Brain pericyte (primary cell): Measurements from ENCODE around the gene LGALS1.
A peak's percentile ranks its signal among the peaks of the same experiment; 100 is the strongest.
"Not testable (repeated sequence)": the region's sequence is repeated elsewhere in the genome, so short reads cannot be mapped to it uniquely, and the experiment has no call there.

ENCODE experiments used
- DNase-seq: peaks from one replicate; pipeline ENCODE4 v3.0.0-alpha.2; 2012; ENCODE audit warnings: low read depth, low spot score

Gene LGALS1

DNA sequence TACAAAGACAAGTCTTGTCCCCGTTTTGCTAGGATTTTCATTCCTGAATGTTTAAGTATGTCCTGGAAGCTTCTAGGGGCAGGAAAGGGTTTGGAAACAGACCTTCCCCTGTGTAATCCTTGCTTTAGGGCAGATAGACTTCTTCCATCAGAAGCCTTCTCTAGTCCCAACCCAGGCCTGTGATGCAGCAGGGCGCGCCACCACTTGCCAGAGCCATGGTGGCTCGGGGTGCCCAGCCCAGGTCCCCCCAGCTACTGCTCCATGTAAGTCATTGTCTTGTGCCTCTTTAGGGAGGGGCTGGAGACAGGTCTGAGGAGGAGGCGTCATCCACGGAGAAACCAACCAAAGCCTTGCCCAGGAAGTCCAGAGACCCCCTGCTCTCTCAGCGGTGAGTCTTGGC lies 15.0 kb downstream of the LGALS1 start:
- DNase-seq = no peak

DNA sequence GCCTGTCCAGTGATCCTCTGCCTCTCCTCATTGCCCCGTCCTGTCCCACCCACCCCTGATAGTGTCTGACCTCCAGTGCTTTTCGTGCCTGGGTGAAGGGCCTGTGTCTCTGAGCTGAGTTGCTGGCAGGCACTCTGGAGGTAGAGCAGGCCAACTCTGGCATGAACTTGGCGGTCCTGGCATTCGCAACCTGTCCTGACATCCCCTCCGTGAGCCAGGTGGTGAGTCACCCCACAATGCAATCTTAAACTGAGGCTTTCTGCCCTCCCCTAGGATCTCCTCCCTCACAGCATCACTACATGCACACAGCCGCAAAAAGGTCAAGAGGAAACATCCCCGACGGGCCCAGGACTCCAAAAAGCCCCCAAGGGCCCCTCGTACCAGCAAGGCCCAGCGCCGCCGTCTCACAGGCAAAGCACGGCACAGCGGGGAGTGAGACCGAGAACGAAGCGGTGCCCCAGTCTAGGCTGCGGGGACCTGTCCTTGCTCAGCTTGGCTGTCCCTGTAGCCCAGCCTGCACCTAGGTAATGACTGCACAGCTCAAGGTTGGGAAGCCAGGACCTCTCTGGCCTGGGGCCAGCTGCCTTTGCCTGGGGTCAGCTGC lies 15.6 kb downstream of the LGALS1 start:
- no peak for DNase-seq

DNA sequence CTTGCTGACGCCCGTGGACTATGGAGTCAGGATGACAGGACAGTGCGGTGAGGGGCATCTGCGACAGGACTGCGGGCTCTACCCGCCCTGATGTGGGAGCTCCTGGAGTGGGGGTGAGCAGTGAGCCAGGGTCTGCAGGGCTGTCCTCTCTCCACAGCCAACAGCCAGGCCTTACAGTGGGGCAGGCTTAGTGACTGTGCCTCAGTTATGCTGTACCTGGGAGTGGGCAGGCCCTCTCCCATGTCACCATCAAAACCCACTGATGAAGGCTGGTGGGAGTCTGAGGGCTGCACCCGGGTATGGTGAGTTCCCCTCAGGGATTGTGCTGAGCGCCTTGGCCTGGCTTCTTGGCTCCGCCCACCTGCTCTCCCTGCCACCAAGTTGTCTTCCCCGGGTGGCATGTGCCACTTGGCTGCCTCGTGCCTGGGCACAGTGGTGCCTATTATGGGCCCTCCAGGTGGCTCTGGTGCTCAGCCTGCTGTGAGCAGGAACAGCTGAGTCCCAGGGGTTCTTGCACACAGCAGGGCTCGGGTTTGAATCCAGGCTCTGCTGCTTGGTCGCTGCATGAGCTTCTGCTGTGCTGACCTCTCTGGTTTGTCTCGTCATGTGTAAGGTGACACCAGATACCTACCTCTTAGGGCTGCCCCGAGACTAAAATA lies 17.3 kb downstream of the LGALS1 start:
- DNase-seq = no peak

DNA sequence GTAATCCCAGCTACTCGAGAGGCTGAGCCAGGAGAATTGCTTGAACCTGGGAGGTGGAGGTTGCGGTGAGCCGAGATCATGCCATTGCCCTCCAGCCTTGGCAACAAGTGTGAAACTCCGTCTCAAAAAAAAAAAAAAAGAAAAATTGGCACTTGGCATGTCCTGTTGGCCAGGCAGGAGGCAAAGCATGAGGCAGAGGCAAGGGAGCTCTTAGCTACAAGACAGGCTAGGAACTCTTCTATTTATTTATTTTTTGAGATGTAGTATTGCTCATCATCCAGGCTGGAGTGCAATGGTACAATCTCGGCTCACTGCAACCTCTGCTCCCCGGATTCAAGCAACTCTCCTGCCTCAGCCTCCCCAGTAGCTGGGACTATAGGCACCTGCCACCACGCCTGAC lies 18.7 kb downstream of the LGALS1 start:
- DNase-seq = not testable (repeated sequence)

DNA sequence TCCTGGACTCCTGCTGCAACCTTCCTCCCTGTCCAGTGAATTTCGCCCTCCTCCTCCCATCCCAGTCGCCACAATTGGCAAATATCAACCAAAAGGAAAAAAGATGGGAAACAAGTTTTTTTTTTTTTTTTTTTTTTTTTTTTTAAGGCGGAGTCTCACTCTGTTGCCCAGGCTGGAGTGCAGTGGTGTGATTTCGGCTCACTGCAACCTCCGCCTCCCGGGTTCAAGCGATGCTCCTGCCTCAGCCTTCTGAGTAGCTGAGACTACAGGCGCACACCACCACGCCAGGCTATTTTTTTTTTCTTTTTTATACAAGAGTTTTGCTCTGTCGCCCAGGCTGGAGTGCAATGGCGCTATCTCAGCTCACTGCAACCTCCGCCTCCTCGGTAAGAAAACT lies 20.8 kb downstream of the LGALS1 start:
- DNase-seq = not testable (repeated sequence)

DNA sequence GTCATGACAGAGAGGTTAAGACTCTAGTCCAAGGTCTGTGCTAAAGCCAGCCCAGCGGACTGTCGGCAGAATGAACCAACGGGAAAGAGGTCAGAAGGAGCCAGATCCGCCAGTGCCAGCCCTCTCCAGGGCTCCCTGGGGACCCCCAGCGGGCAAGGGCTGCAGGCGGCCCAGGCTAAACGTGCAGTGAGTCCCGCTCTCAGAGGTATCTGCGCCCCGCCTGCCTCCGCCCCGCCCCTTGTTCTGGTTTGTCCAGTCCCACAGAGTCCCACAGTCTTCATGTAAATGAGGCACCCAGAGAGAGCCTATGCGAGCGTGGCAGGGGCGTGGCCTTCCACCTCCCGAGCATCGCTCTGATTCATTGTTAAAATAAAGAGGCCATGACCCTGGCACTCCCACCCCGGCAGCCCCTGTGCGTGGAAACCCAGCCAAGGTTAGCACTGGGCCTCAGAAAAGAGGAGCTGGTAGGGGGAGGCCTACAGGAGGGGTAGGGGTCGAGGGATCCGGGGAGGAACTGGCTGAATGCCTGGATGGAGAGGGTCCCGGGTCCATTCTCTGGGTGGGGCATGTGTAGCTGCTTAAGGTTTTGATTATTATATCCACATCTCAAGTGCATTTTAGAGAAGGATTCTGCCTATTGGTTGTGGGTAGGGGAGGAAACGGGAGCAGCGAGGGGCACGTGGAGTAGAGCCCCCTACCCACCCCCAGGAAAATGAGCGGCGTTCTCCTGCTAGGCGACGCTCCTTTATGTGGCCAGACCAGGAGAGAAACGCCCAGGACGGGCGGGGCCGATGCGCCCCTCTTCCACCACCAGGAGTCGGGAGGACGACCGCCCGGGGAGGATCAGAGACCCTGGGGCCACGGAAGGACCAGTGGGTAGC lies 21.5 kb downstream of the LGALS1 start, which contains the start of gene TRIOBP:
TRIOBP (plus strand) TSS at position 392 of the 881 bp plus-strand sequence. CDS start 4,318 bp downstream, outside the sequence.
- DNase-seq = peak; percentile 82

- no peak for DNase-seq
Measured at GRCh38 chr22:37697538-37697835, 22.1 kb downstream of the LGALS1 start.

- DNase-seq = no peak
Measured at GRCh38 chr22:37701141-37701786, 25.8 kb downstream of the LGALS1 start.

DNA sequence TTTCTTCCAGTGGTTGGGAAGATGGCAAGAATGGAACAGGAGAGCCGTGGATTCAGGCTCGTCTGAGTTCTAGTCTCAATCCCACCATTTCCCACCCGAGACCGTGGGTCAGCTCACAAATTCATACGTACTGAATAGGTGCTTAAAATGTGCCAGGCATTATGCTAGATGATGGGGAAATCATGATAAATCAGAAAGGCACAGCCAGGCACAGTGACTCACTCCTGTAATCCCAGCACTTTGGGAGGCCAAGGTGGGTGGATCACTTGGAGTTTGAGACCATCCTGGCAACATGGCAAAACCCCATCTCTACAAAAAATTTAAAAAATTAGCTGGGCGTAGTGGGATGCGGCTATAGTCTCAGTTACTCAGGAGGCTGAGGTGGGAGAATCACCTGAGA lies 28.5 kb downstream of the LGALS1 start:
- no peak for DNase-seq

GRCh38 chr22:37704645-37705044 lies 29.2 kb downstream of the LGALS1 start:
- no peak for DNase-seq

DNA sequence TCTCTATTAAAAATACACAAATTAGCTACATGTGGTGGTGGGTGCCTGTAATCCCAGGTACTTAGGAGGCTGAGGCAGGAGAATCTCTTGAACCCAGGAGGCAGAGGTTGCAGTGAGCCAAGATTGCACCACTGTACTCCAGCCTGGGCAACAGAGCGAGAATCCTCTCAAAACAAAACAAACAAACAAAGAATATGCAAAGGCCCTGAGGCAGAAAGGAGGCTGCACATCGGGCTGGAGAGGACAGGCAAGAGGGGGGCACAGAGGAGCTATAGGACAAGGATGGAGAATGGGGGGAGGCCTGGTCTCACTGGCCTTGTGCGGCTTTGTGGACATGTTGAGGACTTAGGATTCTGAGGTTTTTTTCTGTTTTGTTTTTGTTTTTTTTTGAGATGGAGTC lies 29.8 kb downstream of the LGALS1 start:
- DNase-seq = no peak

DNA sequence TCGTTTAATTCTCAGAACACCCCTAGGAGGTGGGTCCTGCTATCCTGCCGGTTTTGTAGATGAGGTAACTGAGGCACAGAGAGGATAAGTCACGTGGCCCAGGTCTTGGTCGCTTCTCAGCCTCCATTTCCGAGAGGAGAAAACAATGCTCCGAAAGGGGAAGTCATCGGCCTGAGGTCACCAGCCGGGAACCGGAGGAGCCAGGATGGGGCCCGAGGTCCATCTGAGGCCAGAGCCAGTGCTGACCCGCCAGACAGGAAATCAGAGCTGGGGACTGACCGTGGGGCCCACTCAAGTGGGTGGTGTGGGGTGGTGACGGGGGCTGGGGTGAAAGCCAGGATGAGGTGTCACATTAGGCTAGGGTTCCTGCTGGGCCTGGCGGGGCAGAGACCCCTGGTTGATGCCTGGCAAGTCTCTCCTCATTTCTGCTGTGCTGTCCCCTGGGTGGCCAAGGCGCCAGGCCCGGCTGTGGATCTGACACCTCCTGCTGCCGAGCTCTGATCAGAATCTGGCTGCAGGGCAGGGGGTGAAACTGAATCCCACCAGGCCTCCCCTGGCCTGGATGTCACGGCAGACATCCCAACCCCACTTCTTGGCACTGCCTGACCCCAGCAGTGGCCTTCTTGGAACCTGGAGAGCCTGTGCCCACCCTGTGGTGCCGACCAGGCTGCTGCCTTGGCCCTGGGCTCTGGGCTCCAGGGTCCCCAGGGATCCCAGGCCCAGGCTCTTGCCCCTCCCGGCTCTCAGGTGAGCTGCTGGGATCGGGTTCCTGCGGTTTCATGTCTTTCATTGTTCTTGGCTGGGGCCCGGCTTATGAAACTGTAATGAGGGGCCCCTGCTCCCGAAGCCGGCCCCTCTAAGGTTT lies 33.4 kb downstream of the LGALS1 start:
- no peak for DNase-seq

DNA sequence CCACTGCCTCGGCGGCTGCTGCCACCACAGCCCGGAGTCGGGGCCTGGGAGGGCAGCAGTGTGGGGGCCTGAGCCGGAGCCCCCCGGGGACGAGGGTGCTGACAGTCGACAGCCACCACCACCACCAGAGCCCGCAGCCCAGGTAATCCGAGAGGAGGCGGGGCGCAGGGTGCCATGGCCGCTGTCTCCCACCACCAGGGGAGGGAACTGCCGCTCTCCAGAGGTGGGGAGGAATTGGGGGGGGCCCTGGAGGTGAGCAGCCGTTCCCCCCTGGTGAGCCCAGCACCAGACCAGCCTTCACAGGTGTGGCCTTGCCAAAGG lies 34.0 kb downstream of the LGALS1 start:
- DNase-seq = no peak

GRCh38 chr22:37710675-37711074 lies 35.2 kb downstream of the LGALS1 start:
- DNase-seq = no peak

DNA sequence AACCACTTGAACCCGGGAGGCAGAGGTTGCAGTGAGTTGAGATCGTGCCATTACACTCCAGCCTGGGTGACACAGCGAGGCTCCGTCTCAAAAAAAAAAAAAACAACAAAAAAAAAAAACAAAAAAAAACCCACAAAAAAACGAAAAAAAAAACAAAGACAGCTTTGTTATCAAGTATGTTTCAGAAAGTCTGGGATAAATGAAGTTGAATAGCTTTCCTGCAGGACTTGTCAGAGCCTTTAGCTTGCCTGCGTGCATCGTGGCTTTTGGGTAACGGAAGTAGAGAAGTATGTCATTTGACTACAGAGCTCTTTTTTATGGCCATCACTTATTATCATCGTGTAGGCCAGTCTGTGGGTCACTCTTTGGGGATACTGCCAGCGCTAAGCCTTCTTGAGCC lies 36.1 kb downstream of the LGALS1 start:
- no peak for DNase-seq

DNA sequence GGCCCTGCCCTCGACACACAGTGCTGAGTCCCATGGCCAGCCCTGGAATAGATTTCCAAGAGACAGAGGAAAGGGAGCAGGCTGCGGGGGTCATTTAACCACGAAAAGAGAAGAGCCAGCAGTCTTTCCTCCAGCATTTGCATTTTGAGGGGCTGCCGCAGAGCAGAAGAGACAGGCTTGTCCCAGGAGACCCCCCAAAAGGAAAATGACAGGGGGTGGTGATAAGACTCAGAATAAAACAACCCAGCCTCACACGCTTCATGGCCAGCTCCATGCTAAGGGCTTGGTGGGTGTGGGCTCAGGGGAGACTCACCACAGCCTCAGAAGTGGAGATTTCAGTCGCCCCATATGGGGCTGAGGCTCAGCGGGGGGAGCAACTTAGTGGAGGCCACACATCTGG lies 38.3 kb downstream of the LGALS1 start:
- no peak for DNase-seq

- DNase-seq = no peak
Measured at GRCh38 chr22:37714634-37715033, 39.2 kb downstream of the LGALS1 start.

DNA sequence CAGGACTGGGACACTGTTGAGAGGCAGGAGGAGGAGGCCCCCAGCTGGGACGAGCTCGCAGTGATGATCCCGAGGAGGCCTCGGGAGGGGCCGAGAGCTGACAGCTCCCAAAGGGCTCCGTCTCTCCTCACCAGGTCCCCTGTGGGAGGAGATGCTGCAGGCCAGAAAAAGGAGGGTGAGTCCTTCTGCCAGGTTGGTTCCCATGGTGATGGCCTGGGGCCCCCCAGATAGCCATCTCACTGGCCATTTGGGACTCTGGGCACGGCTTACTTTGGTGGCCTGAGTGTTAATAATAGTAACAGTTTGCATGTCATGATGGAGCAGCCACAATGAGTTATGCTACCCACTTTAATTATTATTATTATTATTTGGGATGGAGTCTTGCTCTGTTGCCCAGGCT lies 40.3 kb downstream of the LGALS1 start:
- no peak for DNase-seq

DNA sequence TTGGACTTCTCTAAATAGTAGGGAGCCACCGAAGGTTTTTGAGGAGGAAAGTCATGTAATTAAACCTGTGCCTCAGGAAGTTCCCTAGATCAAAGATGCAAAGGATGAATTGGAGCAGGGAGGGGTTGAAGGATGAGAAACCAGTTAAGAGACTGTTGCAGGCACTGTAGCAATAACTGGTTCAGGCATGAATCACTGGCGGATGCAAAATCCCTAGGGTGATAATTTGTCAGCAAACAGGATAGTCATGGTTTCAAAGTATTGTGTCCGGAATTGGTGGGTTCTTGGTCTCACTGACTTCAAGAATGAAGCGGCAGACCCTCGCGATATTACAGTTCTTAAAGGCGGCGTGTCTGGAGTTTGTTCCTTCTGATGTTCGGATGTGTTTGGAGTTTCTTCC lies 41.3 kb downstream of the LGALS1 start:
- DNase-seq = no peak

DNA sequence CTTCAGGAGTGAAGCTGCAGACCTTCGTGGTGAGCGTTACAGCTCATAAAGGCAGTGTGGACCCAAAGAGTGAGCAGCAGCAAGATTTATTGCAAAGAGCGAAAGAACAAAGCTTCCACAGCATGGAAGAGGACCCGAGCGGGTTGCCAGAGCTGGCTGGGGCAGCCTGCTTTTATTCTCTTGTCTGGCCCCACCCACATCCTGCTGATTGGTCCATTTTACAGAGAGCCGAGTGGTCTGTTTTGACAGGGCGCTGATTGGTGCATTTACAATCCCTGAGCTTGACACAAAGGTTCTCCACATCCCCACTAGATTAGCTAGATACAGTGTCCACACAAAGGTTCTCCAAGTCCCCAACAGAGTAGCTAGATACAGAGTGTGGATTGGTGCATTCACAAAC lies 41.8 kb downstream of the LGALS1 start:
- DNase-seq = not testable (repeated sequence)

DNA sequence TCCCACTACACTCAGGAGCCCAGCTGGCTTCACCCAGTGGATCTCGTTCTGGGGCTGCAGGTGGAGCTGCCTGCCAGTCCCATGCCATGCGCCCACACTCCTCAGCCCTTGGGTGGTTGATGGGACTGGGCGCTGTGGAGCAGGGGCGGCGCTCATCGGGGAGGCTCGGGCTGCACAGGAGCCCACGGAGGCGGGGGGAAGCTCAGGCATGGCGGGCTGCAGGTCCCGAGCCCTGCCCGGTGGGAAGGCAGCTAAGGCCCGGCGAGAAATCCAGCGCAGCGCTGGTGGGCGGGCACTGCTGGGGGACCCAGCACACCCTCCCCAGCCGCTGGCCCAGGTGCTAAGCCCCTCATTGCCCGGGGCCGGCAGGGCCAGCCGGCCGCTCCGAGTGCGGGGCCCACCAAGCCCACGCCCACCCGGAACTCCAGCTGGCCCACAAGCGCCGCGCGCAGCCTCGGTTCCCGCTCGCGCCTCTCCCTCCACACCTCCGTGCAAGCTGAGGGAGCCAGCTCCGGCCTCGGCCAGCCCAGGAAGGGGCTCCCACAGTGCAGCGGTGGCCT lies 42.4 kb downstream of the LGALS1 start:
- DNase-seq = not testable (repeated sequence)
